ENCODE data around the gene MYL2.

Gene MYL2

GRCh38 chr12:110906985-110907384 is 13.4 kb downstream of the MYL2 start:
- no peak overlapping the region for H3K4me3 Mint-ChIP-seq
- no peaks in the 10 kb centered on the region for H3K36me3 Mint-ChIP-seq (ENCODE audit: insufficient read depth)
- no peaks in the 10 kb centered on the region for H3K9me3 Mint-ChIP-seq
- DNase-seq (ENCODE audit: low spot score in 2 of 2): no peak
- no peak for ATAC-seq (replicated peaks; ENCODE audit: extremely low read depth, poor library complexity, severe bottlenecking)
- no peak overlapping the region for H3K27ac Mint-ChIP-seq (ENCODE audit: low read depth)
- no peaks in the 10 kb centered on the region for H3K27me3 Mint-ChIP-seq
- no peaks in the 10 kb centered on the region for H3K4me1 Mint-ChIP-seq

GRCh38 chr12:110906516-110906915 is 13.9 kb downstream of the MYL2 start:
- DNase-seq (ENCODE audit: low spot score in 2 of 2): no peak
- H3K36me3 Mint-ChIP-seq (ENCODE audit: insufficient read depth): no peaks in the 10 kb centered on the region
- no peak overlapping the region for H3K27ac Mint-ChIP-seq (ENCODE audit: low read depth)
- no peaks in the 10 kb centered on the region for H3K9me3 Mint-ChIP-seq
- H3K27me3 Mint-ChIP-seq: no peaks in the 10 kb centered on the region
- no peaks in the 10 kb centered on the region for H3K4me1 Mint-ChIP-seq
- no peak for ATAC-seq (replicated peaks; ENCODE audit: extremely low read depth, poor library complexity, severe bottlenecking)
- H3K4me3 Mint-ChIP-seq: no peak overlapping the region

GRCh38 chr12:110906083-110906482 is 14.3 kb downstream of the MYL2 start:
- DNase-seq (ENCODE audit: low spot score in 2 of 2) (no peak), ATAC-seq (replicated peaks; ENCODE audit: extremely low read depth, poor library complexity, severe bottlenecking) (no peak)
- no peaks in the 10 kb centered on the region for H3K9me3 Mint-ChIP-seq
- H3K4me1 Mint-ChIP-seq: no peaks in the 10 kb centered on the region
- no peaks in the 10 kb centered on the region for H3K27me3 Mint-ChIP-seq
- no peak overlapping the region for H3K4me3 Mint-ChIP-seq
- H3K36me3 Mint-ChIP-seq (ENCODE audit: insufficient read depth): no peaks in the 10 kb centered on the region
- no peak overlapping the region for H3K27ac Mint-ChIP-seq (ENCODE audit: low read depth)

GRCh38 chr12:110903511-110903910 is 16.9 kb downstream of the MYL2 start:
- Mint-ChIP-seq H3K9me3 (no peaks in the 10 kb centered on the region), H3K27ac (ENCODE audit: low read depth) (no peak overlapping the region), H3K4me1 (no peaks in the 10 kb centered on the region), H3K4me3 (no peak overlapping the region), H3K36me3 (ENCODE audit: insufficient read depth) (no peaks in the 10 kb centered on the region), H3K27me3 (no peaks in the 10 kb centered on the region)
- DNase-seq (ENCODE audit: low spot score in 2 of 2) (no peak), ATAC-seq (replicated peaks; ENCODE audit: extremely low read depth, poor library complexity, severe bottlenecking) (no peak)

GRCh38 chr12:110901401-110901800 is 19.0 kb downstream of the MYL2 start:
- Mint-ChIP-seq H3K36me3 (ENCODE audit: insufficient read depth) (no peaks in the 10 kb centered on the region), H3K4me1 (no peaks in the 10 kb centered on the region), H3K27ac (ENCODE audit: low read depth) (no peak overlapping the region), H3K27me3 (no peaks in the 10 kb centered on the region), H3K4me3 (no peak overlapping the region), H3K9me3 (no peaks in the 10 kb centered on the region)
- ATAC-seq (replicated peaks; ENCODE audit: extremely low read depth, poor library complexity, severe bottlenecking) (no peak), DNase-seq (ENCODE audit: low spot score in 2 of 2) (no peak)

GRCh38 chr12:110896559-110896958 is 23.8 kb downstream of the MYL2 start:
- no peak for ATAC-seq (replicated peaks; ENCODE audit: extremely low read depth, poor library complexity, severe bottlenecking)
- Mint-ChIP-seq H3K4me1 (peaks cover 6% of the 10 kb centered on the region), H3K9me3 (no peaks in the 10 kb centered on the region), H3K4me3 (no peak overlapping the region), H3K27me3 (peaks cover 31% of the 10 kb centered on the region), H3K36me3 (ENCODE audit: insufficient read depth) (no peaks in the 10 kb centered on the region), H3K27ac (ENCODE audit: low read depth) (peak overlapping the region; percentile 41)
- no peak for DNase-seq (ENCODE audit: low spot score in 2 of 2)

- ATAC-seq (replicated peaks; ENCODE audit: extremely low read depth, poor library complexity, severe bottlenecking) (no peak), DNase-seq (ENCODE audit: low spot score in 2 of 2) (no peak)
- Mint-ChIP-seq H3K36me3 (ENCODE audit: insufficient read depth) (no peaks in the 10 kb centered on the region), H3K27ac (ENCODE audit: low read depth) (no peak overlapping the region), H3K4me1 (peaks cover 6% of the 10 kb centered on the region), H3K4me3 (no peak overlapping the region), H3K27me3 (peaks cover 38% of the 10 kb centered on the region), H3K9me3 (no peaks in the 10 kb centered on the region)
Measured at GRCh38 chr12:110893956-110894355, 26.4 kb downstream of the MYL2 start.

GRCh38 chr12:110889361-110889760 is 31.0 kb downstream of the MYL2 start:
- H3K9me3 Mint-ChIP-seq: no peaks in the 10 kb centered on the region
- DNase-seq (ENCODE audit: low spot score in 2 of 2) (no peak), ATAC-seq (replicated peaks; ENCODE audit: extremely low read depth, poor library complexity, severe bottlenecking) (no peak)
- H3K27ac Mint-ChIP-seq (ENCODE audit: low read depth): no peak overlapping the region
- peaks cover 26% of the 10 kb centered on the region for H3K27me3 Mint-ChIP-seq
- H3K36me3 Mint-ChIP-seq (ENCODE audit: insufficient read depth): peaks cover 2% of the 10 kb centered on the region
- no peak overlapping the region for H3K4me3 Mint-ChIP-seq
- H3K4me1 Mint-ChIP-seq: peaks cover 10% of the 10 kb centered on the region

- no peak for DNase-seq (ENCODE audit: low spot score in 2 of 2)
- H3K27ac Mint-ChIP-seq (ENCODE audit: low read depth): peak overlapping the region; percentile 71
- peaks cover 2% of the 10 kb centered on the region for H3K36me3 Mint-ChIP-seq (ENCODE audit: insufficient read depth)
- H3K4me3 Mint-ChIP-seq: peak overlapping the region; percentile 93
- ATAC-seq (replicated peaks; ENCODE audit: extremely low read depth, poor library complexity, severe bottlenecking): no peak
- H3K4me1 Mint-ChIP-seq: peaks cover 7% of the 10 kb centered on the region
- no peaks in the 10 kb centered on the region for H3K9me3 Mint-ChIP-seq
- peaks cover 17% of the 10 kb centered on the region for H3K27me3 Mint-ChIP-seq
Measured at GRCh38 chr12:110888256-110888991, 32.0 kb downstream of the MYL2 start.

- H3K9me3 Mint-ChIP-seq: no peaks in the 10 kb centered on the region
- DNase-seq (ENCODE audit: low spot score in 2 of 2): no peak
- H3K27ac Mint-ChIP-seq (ENCODE audit: low read depth): no peak overlapping the region
- H3K27me3 Mint-ChIP-seq: peaks cover 8% of the 10 kb centered on the region
- H3K36me3 Mint-ChIP-seq (ENCODE audit: insufficient read depth): peaks cover 2% of the 10 kb centered on the region
- H3K4me1 Mint-ChIP-seq: peaks cover 7% of the 10 kb centered on the region
- no peak overlapping the region for H3K4me3 Mint-ChIP-seq
- no peak for ATAC-seq (replicated peaks; ENCODE audit: extremely low read depth, poor library complexity, severe bottlenecking)
Measured at GRCh38 chr12:110885152-110885840, 35.1 kb downstream of the MYL2 start.

- no peak overlapping the region for H3K4me3 Mint-ChIP-seq
- no peaks in the 10 kb centered on the region for H3K27me3 Mint-ChIP-seq
- ATAC-seq (replicated peaks; ENCODE audit: extremely low read depth, poor library complexity, severe bottlenecking) (no peak), DNase-seq (ENCODE audit: low spot score in 2 of 2) (no peak)
- H3K27ac Mint-ChIP-seq (ENCODE audit: low read depth): no peak overlapping the region
- peaks cover 6% of the 10 kb centered on the region for H3K4me1 Mint-ChIP-seq
- no peaks in the 10 kb centered on the region for H3K9me3 Mint-ChIP-seq
- peaks cover under 1% of the 10 kb centered on the region for H3K36me3 Mint-ChIP-seq (ENCODE audit: insufficient read depth)
Measured at GRCh38 chr12:110883251-110883650, 37.1 kb downstream of the MYL2 start.

GRCh38 chr12:110880651-110881050 is 39.7 kb downstream of the MYL2 start:
- H3K9me3 Mint-ChIP-seq: no peaks in the 10 kb centered on the region
- H3K27me3 Mint-ChIP-seq: no peaks in the 10 kb centered on the region
- DNase-seq (ENCODE audit: low spot score in 2 of 2) (no peak), ATAC-seq (replicated peaks; ENCODE audit: extremely low read depth, poor library complexity, severe bottlenecking) (no peak)
- H3K27ac Mint-ChIP-seq (ENCODE audit: low read depth): no peak overlapping the region
- H3K4me3 Mint-ChIP-seq: no peak overlapping the region
- no peaks in the 10 kb centered on the region for H3K36me3 Mint-ChIP-seq (ENCODE audit: insufficient read depth)
- H3K4me1 Mint-ChIP-seq: no peaks in the 10 kb centered on the region

GRCh38 chr12:110874781-110875180 is 45.6 kb downstream of the MYL2 start:
- Mint-ChIP-seq H3K4me1 (no peaks in the 10 kb centered on the region), H3K27me3 (peaks cover 39% of the 10 kb centered on the region), H3K4me3 (no peak overlapping the region), H3K36me3 (ENCODE audit: insufficient read depth) (no peaks in the 10 kb centered on the region), H3K27ac (ENCODE audit: low read depth) (no peak overlapping the region), H3K9me3 (no peaks in the 10 kb centered on the region)
- no peak for ATAC-seq (replicated peaks; ENCODE audit: extremely low read depth, poor library complexity, severe bottlenecking)
- DNase-seq (ENCODE audit: low spot score in 2 of 2): no peak

Measured in central memory CD8-positive, alpha-beta T cell (primary cell).